Heart left ventricle (tissue), 16 donors: ENCODE measurements around the gene HYAL2. TPM values are rescaled to one million over a fixed set of nuclear protein-coding genes. Genes with fewer than 3 reads are reported as not detected.

Source experiments
- ATAC-seq, 4 donors: fragments of 200-7000 bp; cut with Tn5 transposase; one replicate each; pipeline ENCODE4 v1.9.1; 2020 to 2022; ENCODE audit warnings: moderate library complexity in 4 of 4, mild to moderate bottlenecking in 3 of 4, moderate number of reproducible peaks in 1 of 4
- DNase-seq, 5 donors: peaks; one replicate each; pipeline ENCODE4 v3.0.0-alpha.2; 2020
- H3K27ac ChIP-seq, 12 donors: fragments of 200-600 bp; sonication (generic) in 4 of 12; one replicate each; pipeline versions ENCODE4 v1.5.0 to v1.8.0; 2016 to 2022; ENCODE audit warnings: mild to moderate bottlenecking in 2 of 12
- H3K27me3 ChIP-seq, 9 donors: fragments of 200-600 bp; sonication (generic) in 2 of 9; one replicate each; pipeline versions ENCODE4 v1.5.1 to v1.8.0; 2016 to 2022; ENCODE audit warnings: mild to moderate bottlenecking in 3 of 9
- H3K36me3 ChIP-seq, 9 donors: fragments of 200-600 bp; sonication (generic) in 2 of 9; one replicate each; pipeline versions ENCODE4 v1.5.0 to v1.8.0; 2018 to 2022; ENCODE audit warnings: mild to moderate bottlenecking in 2 of 9
- H3K4me1 ChIP-seq, 12 donors: fragments of 200-600 bp; sonication (generic) in 4 of 12; one replicate each; pipeline versions ENCODE4 v1.5.0 to v1.8.0; 2016 to 2022; ENCODE audit warnings: mild to moderate bottlenecking in 3 of 12
- H3K4me3 ChIP-seq, 12 donors: fragments of 200-600 bp; sonication (generic) in 4 of 12; one replicate each; pipeline versions ENCODE4 v1.5.0 to v1.8.0; 2017 to 2022; ENCODE audit warnings: mild to moderate bottlenecking in 9 of 12, moderate library complexity in 4 of 12
- H3K9me3 ChIP-seq, 12 donors: fragments of 200-600 bp; sonication (generic) in 4 of 12; one replicate each; pipeline versions ENCODE4 v1.5.0 to v1.8.0; 2016 to 2022; ENCODE audit warnings: mild to moderate bottlenecking in 1 of 12
- POLR2A ChIP-seq, 2 donors: fragments of 450-650 bp; IDR thresholded peaks; one replicate each; pipeline ENCODE4 v1.6.1; 2017; ENCODE audit warnings: antibody characterized with exemption in 2 of 2, mild to moderate bottlenecking in 2 of 2, moderate library complexity in 2 of 2
- WGBS, 4 donors: extraction: QIAGEN DNeasy Blood & Tissue Kit in 2 of 4; methylation state at CpG; one replicate each; pipeline versions ENCODE4 v1.1.5 to v1.1.7; 2013 to 2018; 5-methylcytosine and 5-hydroxymethylcytosine counted together
- intact Hi-C, 10 donors: fragments of 100-400 bp; cut with DNase I; formaldehyde crosslinking; loops; one replicate each; pipeline versions ENCODE4 v1.11.1 to v1.14.2; 2022
- polyA plus RNA-seq, 2 donors: library from polyadenylated mRNA; stranded (reverse); fragments of 200-250 nt; gene quantifications; one replicate each; pipeline ENCODE4 v1.2.3, GENCODE V29; 2013
- total RNA-seq, 9 donors: library from RNA; depleted of rRNA in 2 of 9; stranded (reverse); fragments of >200 nt in 2 of 9; fragmentation: NEBNext Ultra II Directional in 3 of 9; extraction: Animal tissue kit (Norgen Biotek cat#: 25700) in 3 of 9; gene quantifications; one replicate each; pipeline versions ENCODE4 v1.1.0 to v1.2.4, GENCODE V29; 2016 to 2023
- TF ChIP-seq, protein P1 (sequence below), 12 donors: fragments of 200-600 bp; sonication (generic) in 4 of 12; IDR thresholded peaks; one replicate each; pipeline versions ENCODE4 v1.5.0 to v1.8.0; 2018 to 2022; ENCODE audit warnings: antibody characterized with exemption in 12 of 12, mild to moderate bottlenecking in 5 of 12
- donor health status: ischemic (EF 13 %, LVEDD 7.1; RV severe dilation, severe dysfunction).
- donor health status: healthy with polysubstance abuse.
- donor health status: DM: no; HTN: yes; CAD: no.
- donor health status: DM: no; HTN: no; CAD: no.
- donor health status: ischemic (EF 25% LVEDD 6.9; RV normal size, moderate dysfunction).
- donor health status: ischemic (EF 25% LVEDD 5.7; RV mildly dilated, moderate dysfunction).
- donor health status: healthy.
- donor health status: DM: yes; HTN: yes; CAD: no.
- donor health status: ischemic (EF 35%, LVEDD 5.7; RV mildly dilated, moderate dysfunction).
- donor health status: nonischemic (EF 11% LVEDD 7.7; RV severe dilation, severe dysfunction).
- donor health status: DM: yes; HTN: yes; CAD: no.
- donor health status: PGD.
- donor health status: ischemic (EF 29% LVEDD 5.4; RV normal size, mild dysfunction).
- donor health status: nonischemic (EF 23%, LVEDD 6.1; RV moderate dilation, normal function).

HYAL2 gene
- total and polyA plus RNA-seq, 11 donors, result 24.0 to 234 (median 52.2) TPM

DNA sequence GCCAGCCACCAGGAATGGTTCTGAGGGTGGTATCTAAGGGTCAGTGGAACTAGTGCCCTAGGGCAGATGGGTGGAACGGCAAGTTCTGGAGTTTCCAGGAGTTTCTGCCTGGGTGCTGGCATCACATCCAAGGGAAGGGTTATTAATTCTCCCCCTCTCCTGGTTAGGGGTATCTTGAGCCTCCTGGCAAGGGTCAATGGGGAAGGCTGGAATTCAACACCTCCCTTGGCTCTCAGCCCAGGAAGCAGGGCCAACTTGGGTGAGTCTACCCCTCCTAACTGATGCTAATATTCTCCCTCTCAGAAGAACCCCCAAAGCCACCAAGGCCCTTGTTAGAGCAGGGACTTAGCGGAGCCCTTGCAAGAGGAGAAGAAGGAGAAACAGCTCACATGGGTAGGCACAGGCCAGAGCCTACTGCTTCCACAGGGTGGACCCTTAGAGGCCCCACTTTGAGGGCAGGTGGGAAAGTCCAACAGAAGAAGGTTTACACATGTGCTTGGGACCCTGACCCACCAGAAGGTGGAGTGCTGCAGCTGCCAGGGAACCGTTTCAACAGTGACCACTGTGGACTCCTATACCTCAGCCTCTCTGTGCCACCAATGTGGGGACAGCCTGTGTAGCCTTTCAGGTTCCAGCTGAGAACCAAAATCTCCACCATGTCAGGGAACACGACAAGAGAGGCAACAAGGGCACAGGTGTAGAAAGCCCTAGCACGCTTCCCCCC, 33.4 kb upstream of the HYAL2 start:
- 42 to 55% (median 50%) methylated on average over 5 of the region's 5 CpGs for WGBS, 4 donors
- H3K27me3 ChIP-seq, result no peaks in the 10 kb centered on the region
- no peak for TF ChIP-seq POLR2A (IDR thresholded peaks at IDR 0.05)
- TF ChIP-seq, protein P1, sequence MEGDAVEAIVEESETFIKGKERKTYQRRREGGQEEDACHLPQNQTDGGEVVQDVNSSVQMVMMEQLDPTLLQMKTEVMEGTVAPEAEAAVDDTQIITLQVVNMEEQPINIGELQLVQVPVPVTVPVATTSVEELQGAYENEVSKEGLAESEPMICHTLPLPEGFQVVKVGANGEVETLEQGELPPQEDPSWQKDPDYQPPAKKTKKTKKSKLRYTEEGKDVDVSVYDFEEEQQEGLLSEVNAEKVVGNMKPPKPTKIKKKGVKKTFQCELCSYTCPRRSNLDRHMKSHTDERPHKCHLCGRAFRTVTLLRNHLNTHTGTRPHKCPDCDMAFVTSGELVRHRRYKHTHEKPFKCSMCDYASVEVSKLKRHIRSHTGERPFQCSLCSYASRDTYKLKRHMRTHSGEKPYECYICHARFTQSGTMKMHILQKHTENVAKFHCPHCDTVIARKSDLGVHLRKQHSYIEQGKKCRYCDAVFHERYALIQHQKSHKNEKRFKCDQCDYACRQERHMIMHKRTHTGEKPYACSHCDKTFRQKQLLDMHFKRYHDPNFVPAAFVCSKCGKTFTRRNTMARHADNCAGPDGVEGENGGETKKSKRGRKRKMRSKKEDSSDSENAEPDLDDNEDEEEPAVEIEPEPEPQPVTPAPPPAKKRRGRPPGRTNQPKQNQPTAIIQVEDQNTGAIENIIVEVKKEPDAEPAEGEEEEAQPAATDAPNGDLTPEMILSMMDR (IDR thresholded peaks at IDR 0.05), result peak in 2 of 12 donors; percentile 6 to 19
- DNase-seq, result no peak
- H3K36me3 ChIP-seq, result peaks cover 0 to 54% (median 38%) of the 10 kb centered on the region in 9 donors
- H3K27ac ChIP-seq, result peak overlapping the region in 9 of 12 donors; percentile 16 to 97 (median 36)
- peaks cover 22 to 69% (median 49%) of the 10 kb centered on the region in 12 donors for H3K4me1 ChIP-seq
- intact Hi-C loops, result loop anchor here in 3 of 10 donors (5.0 to 10.0 kb wide), 3 partner anchors 256 to 1609 kb away; partner anchors contain the start of genes CISH (in 1 of the 3), MANF (in 1 of the 3) and PCBP4 (in 1 of the 3)
- peak overlapping the region in 9 of 12 donors; percentile 65 to 97 (median 84) for H3K4me3 ChIP-seq
- no peak for ATAC-seq
- H3K9me3 ChIP-seq, result no peaks in the 10 kb centered on the region

DNA sequence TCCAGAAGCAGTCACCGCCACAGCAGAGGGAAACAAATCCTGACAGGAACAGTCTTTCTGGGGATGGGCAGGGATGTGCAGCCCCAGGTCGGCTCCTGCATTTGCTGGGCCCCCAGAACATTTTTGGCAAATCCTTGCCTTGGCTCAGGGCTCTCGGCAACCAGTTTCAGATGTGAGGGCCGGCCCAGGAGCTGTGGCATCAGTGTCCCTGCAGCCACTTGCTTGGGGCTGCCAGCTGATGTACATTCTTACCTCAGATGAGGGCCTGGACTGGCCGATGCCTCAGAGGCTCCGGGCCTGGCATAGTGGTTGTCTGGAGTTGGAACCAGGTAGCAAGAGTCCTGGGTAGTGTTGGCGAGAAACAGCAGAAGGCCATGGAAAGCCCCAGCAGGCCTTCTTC, 32.3 kb upstream of the HYAL2 start:
- peaks cover 23 to 75% (median 55%) of the 10 kb centered on the region in 12 donors for H3K4me1 ChIP-seq
- H3K4me3 ChIP-seq, result no peak overlapping the region
- no peak overlapping the region for H3K27ac ChIP-seq
- no peaks in the 10 kb centered on the region for H3K9me3 ChIP-seq
- ATAC-seq (no peak), DNase-seq (no peak)
- 78 to 94% (median 90%) methylated on average over 6 to 7 of the region's 7 CpGs for WGBS, 4 donors
- peaks cover 0 to 54% (median 38%) of the 10 kb centered on the region in 9 donors for H3K36me3 ChIP-seq
- TF ChIP-seq, protein P1 (IDR thresholded peaks at IDR 0.05), result no peak
- no peak for TF ChIP-seq POLR2A (IDR thresholded peaks at IDR 0.05)
- no peaks in the 10 kb centered on the region for H3K27me3 ChIP-seq
- intact Hi-C loops, result loop anchor here in 3 of 10 donors (5.0 to 10.0 kb wide), 3 partner anchors 257 to 1610 kb away; partner anchors contain the start of genes CISH (in 2 of the 3), MANF (in 1 of the 3) and PCBP4 (in 1 of the 3)

DNA sequence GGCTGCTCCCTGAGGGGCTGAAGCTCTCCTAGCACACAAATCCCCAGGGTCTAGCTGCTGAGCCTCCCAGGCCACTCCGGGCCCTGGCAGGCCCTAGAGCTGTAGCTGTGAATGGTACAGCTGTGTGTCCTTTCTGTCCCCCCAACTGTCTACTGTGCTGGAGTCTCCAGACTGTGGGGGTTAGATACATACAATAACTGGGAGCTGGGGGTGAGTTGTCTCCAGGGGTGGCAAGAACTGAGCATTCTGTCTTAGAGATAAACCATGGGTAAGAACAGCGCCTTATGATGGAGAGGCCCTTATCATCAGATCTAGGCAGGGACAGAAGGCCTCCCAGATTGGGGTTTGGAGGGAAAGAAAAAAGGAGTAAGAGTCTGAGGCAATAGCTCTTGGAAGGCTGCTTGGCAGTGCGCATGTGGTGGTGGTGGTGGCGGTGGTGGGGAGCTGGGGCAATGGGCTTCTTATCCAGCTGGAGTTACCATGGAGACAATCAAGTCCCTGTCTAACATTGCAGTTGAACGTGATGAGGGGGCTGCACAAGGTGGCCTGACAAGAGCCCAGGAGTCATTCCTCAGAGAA, 31.7 kb upstream of the HYAL2 start:
- intact Hi-C loops, result loop anchor here in 2 of 10 donors (5.0 to 10.0 kb wide), 3 partner anchors 258 to 1611 kb away; partner anchors contain the start of genes CISH (in 1 of the 2), MANF (in 1 of the 2) and PCBP4 (in 1 of the 2)
- ATAC-seq, result no peak

More for the DNA sequence above, 31.7 kb upstream of the HYAL2 start:
- Histone ChIP-seq H3K4me3 (no peak overlapping the region), H3K27ac (no peak overlapping the region), H3K27me3 (no peaks in the 10 kb centered on the region), H3K9me3 (no peaks in the 10 kb centered on the region), H3K36me3 (peaks cover 0 to 54% (median 38%) of the 10 kb centered on the region in 9 donors), H3K4me1 (peaks cover 24 to 78% (median 60%) of the 10 kb centered on the region in 12 donors)
- no peak for DNase-seq
- TF ChIP-seq POLR2A (IDR thresholded peaks at IDR 0.05), result no peak
- TF ChIP-seq, protein P1 (IDR thresholded peaks at IDR 0.05), result no peak
- WGBS, 4 donors, result 72 to 80% (median 78%) methylated on average over 5 of the region's 5 CpGs
